Amniotic stem cell (primary cell): Measurements from ENCODE around the gene CNOT2.

ENCODE experiments used
- DNase-seq: peaks from one replicate; lab custom pipeline; 2025; lab: John Stamatoyannopoulos, UW

The CNOT2 gene, protein sequence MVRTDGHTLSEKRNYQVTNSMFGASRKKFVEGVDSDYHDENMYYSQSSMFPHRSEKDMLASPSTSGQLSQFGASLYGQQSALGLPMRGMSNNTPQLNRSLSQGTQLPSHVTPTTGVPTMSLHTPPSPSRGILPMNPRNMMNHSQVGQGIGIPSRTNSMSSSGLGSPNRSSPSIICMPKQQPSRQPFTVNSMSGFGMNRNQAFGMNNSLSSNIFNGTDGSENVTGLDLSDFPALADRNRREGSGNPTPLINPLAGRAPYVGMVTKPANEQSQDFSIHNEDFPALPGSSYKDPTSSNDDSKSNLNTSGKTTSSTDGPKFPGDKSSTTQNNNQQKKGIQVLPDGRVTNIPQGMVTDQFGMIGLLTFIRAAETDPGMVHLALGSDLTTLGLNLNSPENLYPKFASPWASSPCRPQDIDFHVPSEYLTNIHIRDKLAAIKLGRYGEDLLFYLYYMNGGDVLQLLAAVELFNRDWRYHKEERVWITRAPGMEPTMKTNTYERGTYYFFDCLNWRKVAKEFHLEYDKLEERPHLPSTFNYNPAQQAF

DNA sequence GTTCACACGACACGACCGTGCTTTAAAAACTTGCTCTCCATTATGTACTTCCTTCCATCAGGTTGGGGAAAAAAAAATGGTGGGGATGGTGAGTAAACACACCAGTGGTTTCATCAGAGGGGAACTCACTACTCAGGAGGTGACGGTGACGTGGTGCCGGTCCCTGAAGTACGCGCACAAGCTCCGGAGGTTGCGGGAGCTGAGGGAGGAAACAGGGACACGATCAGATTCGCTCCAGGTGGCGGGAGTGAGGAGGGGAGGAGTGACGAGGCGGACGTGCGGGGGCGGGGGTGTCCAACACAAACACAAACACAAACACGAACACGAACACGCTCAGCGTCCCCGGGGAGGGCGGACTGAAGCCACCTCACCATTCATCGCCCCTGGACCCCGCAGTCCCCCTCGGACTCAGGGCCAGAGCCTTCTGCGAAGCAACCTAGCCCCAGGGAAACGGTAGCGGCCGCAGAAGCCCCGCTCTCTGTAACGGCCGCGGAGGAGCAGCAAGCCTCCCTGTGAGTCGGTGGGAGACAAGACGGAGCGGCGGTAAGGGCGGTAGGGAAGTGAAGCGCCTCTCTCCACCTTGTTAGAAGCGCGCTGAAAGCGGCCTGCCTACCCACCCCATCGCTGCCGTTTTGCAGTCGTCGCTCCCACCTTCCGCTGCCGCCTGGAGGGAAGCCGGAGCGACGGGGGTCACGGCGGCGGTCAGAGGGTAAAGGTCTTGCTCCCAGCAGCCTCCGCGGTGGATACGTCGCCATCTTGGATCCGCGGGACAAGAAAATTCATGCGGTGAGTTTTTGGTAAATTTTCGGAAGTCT, at the start of gene CNOT2:
Gene CNOT2 (plus strand): TSS at position 739 of the 815 bp plus-strand sequence. CDS start 34,794 bp downstream, outside the sequence.
- DNase-seq, result peak; percentile 87

DNA sequence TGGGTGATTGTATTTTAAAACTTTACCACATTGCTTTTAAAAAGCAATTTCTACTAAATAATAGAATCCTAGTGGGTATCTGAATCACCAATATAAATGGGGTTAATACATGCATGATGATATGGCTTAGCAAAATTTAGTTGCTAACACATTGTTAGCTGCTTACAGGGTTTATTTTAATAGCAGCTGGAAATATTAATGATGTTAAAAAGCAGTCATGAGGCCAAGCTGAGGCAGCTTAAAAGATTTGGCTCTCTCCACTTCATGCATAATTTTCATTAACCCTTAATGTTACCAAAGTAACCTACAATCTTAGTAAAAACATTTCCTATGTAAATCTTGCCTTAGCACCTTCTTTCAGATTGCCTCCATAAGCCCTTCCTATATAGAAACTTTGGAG, 49.2 kb upstream of the CNOT2 start:
- no peak for DNase-seq

DNA sequence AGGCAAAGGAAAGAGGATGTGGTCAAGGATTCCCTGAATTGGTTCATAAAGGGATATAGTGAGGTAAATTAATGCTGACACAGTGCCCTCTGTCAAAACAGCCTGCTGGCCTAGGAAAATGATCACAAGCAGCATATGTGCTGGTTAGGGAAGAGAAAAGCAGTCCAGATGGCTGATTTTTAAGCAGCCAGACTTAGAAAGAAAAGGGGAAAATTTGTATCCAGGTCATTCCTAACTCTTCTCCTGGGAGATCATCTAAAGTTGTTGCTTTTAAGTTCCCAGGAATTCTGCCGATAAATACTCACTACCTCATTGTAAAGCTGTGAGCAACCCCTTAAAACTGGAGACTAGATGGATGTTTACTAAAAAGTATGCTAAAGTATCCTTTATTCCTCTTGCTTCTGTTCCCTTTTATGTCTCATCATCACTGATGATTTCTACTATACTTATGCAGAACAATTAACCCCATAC, 46.4 kb upstream of the CNOT2 start:
- no peak for DNase-seq

DNA sequence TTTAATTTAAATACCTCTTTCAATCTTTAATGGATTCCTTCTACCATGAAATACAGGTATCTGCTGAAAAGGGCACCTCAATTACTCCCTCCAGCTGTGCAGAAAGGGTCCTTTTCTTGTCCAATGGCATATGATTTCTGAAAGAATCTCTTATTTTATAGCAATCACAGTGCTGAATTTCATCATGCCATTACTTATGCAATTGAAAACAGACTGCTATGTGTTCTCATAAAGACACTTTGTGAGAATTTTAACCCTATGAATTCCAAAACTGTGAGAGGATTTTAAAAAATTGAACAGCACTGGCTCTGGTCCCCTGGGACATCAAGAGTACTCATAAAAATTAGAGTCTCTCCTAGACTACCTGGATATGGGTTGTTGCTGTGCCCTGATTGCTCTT, 45.9 kb upstream of the CNOT2 start:
- DNase-seq, result no peak

DNA sequence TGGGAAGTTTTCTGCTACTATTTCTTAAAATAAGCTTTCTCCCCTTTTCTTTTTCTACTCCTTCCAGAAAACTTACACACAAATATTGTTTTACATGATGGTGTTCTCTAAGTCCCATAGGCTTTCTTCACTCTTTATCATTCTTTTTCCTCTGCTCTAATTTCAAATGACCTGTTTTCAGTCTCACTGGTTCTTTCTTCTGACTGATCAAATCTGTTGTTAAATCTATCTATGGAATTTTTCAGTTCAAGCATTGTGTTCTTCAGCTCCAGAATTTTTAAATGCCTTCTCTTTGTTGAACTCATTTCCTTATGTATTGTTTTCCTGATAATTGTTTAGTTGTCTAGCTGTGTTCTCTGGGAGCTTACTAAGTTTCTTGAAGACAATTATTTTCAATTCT, 29.5 kb upstream of the CNOT2 start:
- no peak for DNase-seq

DNA sequence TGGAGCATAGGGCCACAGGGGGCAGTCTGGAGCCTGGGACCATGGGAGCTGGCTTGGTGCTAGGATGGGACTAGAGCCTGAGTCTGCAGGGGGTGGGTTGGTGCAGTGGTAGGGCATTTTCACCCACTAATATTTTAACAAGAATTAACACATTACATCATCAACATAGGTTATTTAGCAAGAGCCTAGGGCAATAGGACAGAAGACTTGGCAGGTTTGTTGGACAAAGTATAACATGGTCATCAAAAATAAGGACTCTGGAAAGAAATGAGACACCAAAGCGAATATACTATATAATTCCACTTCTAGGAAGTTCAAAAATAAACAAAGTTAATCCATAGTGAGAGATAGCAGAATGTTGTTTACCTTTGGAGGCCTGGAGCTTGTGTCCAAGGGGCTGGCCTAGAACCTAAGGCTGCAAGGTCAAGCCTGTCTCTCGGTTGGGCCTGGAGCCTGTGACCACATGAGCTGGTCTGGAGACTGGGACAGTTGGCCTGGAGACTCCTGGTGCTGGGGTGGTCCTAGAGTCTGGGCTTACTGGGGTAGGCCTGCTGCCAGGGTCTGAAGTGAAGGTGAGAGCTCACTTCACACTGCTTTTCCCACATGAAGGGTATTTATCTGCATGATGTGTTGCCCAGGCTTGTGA, 28.1 kb upstream of the CNOT2 start:
- no peak for DNase-seq

DNA sequence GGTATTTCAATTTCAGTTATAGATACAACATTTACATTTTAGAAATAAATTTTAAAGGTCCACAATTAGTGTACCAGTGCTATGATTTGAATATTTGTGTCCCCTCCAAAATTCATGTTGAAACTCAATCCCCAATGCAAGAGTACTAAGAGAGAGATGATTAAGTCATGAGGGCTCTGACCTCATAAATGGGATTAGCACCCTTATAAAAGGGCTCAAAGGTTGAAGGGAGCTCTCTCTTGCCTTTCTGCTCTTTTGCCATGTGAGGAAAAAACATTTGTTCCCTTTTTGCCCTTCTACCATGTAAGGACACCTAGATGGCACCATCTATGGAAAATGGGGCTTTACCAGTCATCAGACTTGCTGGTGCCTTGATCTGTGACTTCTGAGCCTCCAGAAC, 25.8 kb upstream of the CNOT2 start:
- DNase-seq, result no peak

DNA sequence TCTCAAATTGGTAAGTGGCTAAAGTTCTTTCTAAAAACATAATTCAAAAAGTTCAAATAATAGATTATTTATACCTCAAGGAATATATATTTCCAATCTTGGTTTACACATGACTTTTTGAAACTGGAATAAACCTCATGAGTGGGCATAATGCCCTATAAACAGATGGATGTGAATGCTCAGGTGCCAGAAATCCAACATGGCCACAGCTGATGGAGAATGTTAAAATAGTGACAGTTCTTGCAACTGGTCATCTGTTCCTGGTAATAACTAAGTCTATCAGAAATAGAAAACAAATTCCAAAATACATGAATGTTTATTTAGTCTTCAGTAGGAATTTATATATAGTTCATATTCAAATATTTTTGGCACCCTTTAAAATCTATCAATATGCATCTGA, 21.6 kb upstream of the CNOT2 start:
- DNase-seq, result no peak

DNA sequence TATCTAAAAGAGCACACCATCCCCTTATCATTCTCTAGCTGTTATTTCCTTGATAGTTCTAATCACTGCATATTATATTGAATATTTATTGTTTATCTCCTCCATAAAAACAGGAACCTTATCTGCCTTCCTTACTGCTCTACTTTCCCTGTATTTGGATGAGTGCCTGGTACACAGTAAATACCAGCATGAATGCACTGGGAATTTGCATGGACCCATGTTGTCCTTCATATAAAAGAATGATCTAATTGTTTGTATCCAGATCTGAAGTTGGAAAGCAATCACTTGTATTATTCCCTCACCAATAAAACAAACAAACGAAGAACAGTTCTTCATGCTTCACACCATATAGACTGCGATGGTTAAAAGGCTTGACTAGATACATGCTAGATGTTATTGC, 15.3 kb upstream of the CNOT2 start:
- DNase-seq, result no peak

DNA sequence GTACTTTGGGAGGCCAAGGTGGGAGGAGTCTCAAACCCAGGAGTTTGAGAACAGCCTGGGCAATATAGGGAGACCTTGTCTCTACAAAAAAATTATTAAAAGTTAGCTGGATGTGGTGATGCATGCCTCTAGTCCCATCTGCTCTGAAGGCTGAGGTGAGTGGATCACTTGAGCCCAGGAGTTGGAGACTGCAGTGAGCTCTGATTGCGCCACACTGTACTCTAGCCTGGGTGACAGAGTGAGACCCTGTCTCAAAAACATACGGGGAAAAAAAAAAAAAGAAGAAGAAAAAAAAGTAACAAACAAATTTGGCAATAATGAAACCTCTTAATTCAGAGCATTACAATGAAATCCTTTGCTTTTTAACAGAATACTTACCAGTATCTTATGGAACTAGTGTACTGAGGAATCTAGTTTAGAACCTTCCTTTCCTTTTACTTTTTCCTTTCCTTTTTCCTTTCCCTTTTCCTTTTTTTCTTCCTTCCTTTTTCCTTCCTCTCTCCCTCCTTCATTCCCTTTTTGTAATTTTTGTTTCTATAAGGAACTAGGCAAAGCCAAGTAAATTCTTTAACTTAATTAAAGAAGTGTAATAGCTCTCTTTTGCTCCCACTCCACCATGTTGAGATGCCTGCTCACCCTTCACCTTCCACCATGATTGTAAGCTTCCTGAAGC, 12.2 kb upstream of the CNOT2 start:
- no peak for DNase-seq

DNA sequence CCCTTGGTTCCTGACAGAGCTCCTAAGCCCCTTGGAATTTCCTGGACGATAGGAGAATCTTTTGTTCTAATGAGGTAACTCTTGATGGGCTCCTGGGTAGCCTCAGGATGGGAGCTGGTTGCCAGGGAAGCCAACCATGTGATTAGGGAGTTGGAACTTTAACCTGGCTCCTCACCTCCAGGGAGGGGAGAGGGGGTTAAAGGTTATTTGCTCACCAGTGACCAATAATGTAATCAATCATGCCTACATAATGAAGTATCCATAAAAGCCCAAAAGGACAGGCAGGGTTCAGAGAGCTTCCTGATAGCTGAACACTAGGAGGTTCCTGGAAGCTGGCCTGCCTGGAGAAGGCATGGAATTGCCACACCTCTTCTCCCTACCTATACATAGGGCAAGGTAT, 6.2 kb upstream of the CNOT2 start:
- DNase-seq, result no peak

DNA sequence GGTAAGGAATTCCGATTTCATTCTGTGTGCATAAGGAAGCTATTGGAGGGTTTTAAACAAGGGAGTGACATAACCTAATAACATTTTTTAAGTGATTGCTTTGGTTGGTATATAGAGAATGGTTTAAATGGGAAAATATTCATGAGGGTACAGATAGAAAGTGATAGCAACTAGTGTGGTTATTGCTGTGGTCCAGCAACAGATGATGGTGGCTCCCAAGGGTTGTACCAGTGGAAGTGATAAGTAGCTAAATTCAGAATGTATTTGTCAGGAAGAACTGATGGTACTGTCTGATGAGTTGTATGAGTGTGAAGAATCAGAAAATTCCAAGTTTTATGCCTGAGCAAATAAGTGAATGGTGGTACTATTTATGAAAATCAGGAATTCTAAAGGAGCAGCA, 2.6 kb upstream of the CNOT2 start:
- no peak for DNase-seq

DNA sequence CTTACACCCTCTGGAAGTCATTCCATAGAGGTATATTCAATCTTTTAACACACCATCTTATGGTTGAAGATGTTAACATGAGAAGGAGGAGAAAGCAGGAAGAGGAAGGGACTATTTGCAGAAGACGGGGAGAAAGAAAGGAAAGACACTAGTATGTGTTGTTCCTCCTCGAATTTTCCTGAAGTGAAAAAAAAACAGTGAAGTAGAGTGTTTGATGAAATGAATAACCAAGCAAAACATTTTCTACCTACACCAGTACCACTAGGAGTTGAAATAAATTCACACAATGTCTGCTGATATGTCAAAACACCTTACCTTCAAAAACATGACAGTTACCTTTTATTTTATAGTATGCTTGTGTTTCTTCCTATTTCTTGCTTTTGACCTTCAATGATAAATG, 1.4 kb upstream of the CNOT2 start:
- DNase-seq, result no peak

DNA sequence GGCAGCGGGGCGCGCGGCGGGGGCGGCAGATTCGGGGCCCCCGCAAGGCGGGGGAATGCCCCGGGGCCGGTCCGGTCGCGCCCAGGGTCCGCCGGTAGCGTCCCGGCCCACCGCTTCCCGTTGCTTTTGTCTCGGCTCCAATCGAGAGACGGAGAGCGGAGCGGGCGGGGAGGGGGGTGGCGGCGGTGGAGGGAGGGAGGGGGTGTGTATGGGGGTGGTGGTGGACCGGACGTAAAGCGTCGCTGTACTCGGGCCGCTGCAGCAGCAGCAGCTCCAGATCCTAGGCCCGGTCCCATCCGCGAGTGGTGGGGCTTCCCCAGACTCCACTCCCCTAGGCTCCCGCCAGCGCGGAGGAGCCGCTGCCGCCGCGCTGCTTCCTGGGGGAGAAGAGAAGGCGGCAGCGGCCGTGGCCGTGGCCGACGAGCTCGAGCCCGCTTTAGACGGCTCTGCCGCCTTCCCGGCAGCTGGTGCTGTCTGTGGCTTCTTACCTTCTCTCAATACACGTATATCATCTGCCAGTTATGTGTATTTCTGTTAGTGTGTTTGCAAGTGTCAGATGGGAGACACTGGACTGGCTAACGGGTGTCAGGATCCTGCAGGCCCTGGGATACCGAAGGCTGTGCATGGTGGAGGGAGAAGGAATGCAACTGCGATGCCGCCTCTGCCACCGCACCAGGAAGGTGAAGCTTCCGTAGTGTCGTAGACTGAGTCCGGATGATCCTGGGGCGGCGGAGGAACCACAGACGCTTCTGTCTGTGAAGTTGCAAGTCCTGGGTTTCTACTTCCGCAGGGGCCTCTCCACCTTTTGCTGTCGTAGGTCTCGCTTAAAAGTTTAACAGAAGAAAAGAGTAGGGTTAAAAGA, 508 bp downstream of the CNOT2 start:
- no peak for DNase-seq

DNA sequence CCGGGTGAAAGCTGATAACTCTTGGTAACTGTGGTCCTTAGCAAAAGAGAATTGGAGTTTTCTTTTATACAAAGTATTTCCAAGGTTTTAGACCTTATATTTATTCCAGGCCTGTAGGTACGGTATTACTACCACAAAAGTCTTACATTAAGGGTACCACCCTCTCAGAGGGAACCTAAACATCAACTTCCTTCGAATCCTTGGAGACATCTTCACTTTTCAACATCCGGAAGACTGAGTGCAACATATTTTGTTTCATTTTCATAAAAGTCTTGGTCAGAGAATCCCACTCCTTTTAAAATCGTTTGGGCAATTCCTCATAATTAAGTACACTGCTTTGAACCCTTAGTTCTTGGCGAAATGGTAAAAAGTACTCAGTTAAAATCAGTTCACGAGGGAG, 1.2 kb downstream of the CNOT2 start:
- DNase-seq, result no peak

DNA sequence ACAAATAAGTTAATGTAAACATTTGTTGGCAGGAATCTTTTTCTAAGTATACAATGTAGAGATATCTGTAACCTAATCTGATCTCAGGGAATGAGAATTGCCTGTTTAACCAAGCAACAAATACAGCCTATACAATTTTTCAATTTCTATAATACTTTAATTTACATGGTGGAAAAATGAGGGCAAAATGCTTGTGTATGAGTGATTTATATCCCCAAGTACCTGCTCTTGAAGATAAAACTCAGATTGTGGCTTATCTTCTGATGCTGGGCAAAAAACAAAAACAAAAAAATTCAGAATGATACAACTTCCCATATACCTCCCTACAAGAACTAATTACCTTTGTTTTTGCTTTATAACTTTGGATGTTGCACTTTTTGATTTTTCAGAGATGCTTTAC, 2.2 kb downstream of the CNOT2 start:
- no peak for DNase-seq

DNA sequence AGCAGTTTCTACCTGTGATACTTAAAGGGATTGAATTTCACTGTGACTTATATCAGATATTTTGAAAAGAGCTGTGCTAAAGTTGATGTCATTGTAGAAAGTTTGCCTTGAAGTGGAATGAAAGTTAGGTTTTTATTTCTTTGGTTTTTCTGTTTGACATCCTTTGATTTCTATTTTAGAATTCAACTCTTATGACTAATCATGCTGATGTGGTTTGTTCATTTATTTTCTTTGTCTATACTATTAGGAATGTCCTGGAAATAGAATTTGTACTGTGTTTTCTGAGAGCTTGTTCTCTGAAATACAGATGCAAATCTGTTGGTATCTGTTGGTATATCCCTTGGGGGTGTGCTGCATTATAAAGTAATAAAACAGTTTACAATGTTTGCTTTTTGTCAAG, 3.3 kb downstream of the CNOT2 start:
- no peak for DNase-seq

DNA sequence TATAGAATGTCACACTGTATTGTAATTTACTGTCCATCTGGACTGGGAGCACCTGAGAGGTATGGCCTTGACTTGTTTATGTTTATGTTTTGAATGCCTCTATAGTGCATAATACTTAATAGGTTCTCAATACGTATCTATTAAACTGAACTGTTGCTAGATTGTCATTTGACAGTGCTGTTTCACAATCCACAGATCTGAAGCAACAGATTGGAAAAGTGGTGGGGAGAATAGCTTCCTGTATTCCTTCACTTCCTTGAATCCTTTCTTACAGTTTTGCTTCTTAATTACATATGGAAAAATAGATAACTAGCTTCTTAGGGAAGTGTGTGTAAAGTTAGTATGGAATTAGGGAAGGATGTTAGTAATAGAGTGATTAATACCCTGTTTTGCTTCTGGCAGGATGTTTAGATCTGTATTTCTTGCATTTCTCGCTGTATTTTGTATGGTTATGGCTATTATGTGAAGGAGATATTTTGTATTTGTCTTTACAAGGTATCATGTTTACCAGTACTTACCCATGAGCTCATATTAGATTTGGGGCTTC, 4.5 kb downstream of the CNOT2 start:
- DNase-seq, result no peak

DNA sequence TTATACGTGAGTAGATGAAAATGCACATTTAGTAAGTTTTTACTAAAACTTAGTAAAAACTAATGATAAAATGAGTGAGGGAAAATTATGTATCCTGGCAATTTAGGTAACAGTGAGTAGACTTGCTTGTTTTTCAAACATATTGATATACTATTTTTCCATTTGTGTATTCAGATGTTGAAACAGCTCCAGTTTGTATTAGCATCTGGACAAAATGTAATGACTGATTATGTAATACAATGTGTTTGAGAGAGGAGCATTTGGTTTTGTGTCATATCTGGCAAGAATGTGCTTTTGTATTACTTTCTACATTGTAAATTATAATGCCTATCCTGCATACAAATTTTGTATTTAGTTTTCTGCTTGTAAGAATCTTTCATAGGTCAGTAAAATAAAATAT, 5.6 kb downstream of the CNOT2 start:
- DNase-seq, result no peak

DNA sequence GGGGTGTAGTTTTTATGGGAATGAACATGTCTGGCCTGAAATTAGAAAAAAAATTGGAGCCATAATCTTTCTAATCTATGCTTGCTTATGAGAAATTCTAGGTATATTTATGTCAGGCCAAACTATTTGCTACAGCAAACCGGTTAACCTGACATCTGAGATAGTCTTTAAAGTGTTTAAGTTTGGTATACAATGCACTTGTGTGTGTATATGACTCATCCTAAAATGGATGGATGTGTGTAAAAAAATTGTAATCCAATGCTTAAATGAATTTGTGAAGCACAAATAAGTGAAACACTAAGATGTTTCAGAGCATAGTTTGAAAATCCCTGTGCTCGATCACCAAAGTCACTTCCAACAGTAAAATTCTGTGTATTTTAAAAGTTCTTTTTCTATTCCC, 6.7 kb downstream of the CNOT2 start:
- DNase-seq, result no peak

DNA sequence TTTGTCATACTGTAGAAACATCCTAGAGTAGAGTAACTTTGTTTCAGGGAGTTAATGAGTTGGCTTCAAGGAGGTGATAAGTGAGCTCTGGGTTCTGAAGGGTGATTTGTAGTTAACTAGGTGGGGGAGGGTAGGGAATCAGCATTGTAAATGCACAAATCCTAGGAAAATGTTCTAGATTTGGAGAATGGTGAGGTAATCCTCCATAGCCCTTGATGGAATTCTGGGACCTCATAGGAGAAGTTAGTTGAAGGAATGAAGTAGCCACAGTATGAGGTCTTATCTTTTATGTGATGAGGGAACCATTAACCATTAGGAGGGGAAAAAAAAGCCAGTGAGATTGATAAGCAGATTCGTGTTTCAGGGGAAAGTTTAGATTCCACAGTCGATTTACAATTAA, 8.0 kb downstream of the CNOT2 start:
- DNase-seq, result no peak
